ENCODE measurements around the gene USP5. TPM values are rescaled to one million over a fixed set of nuclear protein-coding genes. Genes with fewer than 3 reads are reported as not detected.

Gene USP5
- total RNA-seq, 1 experiment from 2014 or later, result 80.2 TPM

DNA sequence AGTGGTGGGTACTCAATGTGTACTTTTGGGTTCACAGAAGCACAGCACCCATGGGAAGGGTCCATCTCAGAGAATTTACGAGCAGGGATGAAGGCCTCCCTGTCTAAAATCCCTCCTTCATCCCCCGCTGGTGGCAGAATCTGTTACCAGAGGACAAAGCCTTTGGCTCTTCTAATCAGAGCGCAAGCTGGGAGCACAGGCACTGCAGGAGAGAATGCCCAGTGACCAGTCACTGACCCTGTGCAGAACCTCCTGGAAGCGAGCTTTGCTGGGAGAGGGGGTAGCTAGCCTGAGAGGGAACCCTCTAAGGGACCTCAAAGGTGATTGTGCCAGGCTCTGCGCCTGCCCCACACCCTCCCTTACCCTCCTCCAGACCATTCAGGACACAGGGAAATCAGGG is 31.8 kb upstream of the USP5 start:
- H3K36me3 Mint-ChIP-seq (ENCODE audit: insufficient read depth, unreplicated experiment), result no peaks in the 10 kb centered on the region
- TF ChIP-seq, protein P1, sequence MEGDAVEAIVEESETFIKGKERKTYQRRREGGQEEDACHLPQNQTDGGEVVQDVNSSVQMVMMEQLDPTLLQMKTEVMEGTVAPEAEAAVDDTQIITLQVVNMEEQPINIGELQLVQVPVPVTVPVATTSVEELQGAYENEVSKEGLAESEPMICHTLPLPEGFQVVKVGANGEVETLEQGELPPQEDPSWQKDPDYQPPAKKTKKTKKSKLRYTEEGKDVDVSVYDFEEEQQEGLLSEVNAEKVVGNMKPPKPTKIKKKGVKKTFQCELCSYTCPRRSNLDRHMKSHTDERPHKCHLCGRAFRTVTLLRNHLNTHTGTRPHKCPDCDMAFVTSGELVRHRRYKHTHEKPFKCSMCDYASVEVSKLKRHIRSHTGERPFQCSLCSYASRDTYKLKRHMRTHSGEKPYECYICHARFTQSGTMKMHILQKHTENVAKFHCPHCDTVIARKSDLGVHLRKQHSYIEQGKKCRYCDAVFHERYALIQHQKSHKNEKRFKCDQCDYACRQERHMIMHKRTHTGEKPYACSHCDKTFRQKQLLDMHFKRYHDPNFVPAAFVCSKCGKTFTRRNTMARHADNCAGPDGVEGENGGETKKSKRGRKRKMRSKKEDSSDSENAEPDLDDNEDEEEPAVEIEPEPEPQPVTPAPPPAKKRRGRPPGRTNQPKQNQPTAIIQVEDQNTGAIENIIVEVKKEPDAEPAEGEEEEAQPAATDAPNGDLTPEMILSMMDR (IDR thresholded peaks at IDR 0.05; ENCODE audit: unreplicated experiment), result no peak
- BruUV-seq (replicated peaks), result no TSS peak
- DNase-seq (ENCODE audit: unreplicated experiment), result no peak
- H3K27ac Mint-ChIP-seq (ENCODE audit: low read depth, unreplicated experiment), result no peak overlapping the region
- ChIA-PET CTCF (interaction anchor here (0.6 to 1.6 kb wide), 4 partner anchors 13 to 124 kb away, joined by 3 to 8 read pairs (median 4); no protein-coding TSS in a partner anchor), POLR2A (no interaction called here)
- no peak overlapping the region for H3K4me3 Mint-ChIP-seq (ENCODE audit: unreplicated experiment)
- no peaks in the 10 kb centered on the region for H3K9me3 Mint-ChIP-seq (ENCODE audit: unreplicated experiment)
- intact Hi-C loops (cut with micrococcal nuclease), result no loop called here
- H3K27me3 Mint-ChIP-seq (ENCODE audit: insufficient read depth, unreplicated experiment), result peaks cover 56% of the 10 kb centered on the region
- peaks cover 3% of the 10 kb centered on the region for H3K4me1 Mint-ChIP-seq (ENCODE audit: insufficient read depth, unreplicated experiment)

DNA sequence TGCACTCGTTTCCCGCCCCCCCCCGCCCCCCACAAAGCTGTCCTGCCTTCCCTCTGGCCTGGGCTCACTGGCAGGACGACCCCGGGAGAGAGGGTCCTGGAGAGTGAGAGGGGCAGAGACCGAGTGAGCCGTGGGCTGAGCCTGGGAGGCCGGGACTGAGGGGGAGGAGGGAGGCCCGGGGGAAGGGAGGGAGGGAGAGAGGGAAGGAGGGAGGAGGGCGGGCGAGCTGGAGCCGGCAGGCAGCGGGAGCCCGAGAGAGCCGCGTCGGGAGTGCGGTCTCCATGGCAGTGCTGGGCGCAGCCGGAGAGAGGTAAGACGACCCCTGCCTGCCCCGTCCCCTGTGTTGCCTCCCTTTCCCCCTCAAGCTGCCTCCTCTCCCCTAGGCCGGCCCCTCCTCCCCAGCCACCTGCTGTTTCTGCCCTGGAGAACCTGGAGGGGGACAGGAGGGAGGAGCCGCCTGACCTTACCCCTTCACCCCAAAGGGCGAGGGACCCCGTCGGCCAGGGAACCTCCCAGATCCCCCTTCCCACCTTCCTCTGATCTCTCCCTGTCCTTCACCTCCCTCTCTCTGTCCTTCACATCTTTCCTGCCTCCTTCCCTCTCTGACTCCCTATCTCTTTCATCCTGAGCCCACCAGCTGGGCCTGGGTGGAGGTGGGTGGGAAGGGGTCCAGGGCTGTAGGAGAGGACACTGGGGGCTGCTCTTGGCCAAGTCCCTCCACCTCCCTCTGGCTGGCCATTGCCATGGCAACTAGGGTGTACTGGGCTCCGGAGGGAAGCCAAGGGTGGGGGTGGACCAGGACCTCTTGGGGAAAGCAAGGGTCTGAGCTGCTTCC is 30.1 kb upstream of the USP5 start, which contains the start of gene GPR162:
GPR162 (plus strand) TSS at position 231 of the 835 bp plus-strand sequence. CDS start 2,078 bp downstream, outside the sequence.
- Mint-ChIP-seq H3K4me1 (ENCODE audit: insufficient read depth, unreplicated experiment) (peaks cover 9% of the 10 kb centered on the region), H3K27ac (ENCODE audit: low read depth, unreplicated experiment) (no peak within 1 kb of the TSS), H3K4me3 (ENCODE audit: unreplicated experiment) (no peak within 1 kb of the TSS), H3K27me3 (ENCODE audit: insufficient read depth, unreplicated experiment) (peaks cover 68% of the 10 kb centered on the region), H3K36me3 (ENCODE audit: insufficient read depth, unreplicated experiment) (no peaks in the 10 kb centered on the region), H3K9me3 (ENCODE audit: unreplicated experiment) (no peaks in the 10 kb centered on the region)
- DNase-seq (ENCODE audit: unreplicated experiment), result no peak
- intact Hi-C loops (cut with micrococcal nuclease), result no loop called here
- POLR2A ChIA-PET, result interaction anchor here (0.5 kb wide), 1 partner anchor 51 kb away, joined by 4 read pairs; the partner anchor contains the start of gene SPSB2
- no TSS peak for BruUV-seq (replicated peaks)
- CTCF ChIA-PET, result interaction anchor here (0.6 to 1.6 kb wide), 8 partner anchors 11 to 251 kb away, joined by 3 to 8 read pairs (median 3); partner anchors contain the start of gene MLF2
- TF ChIP-seq, protein P1 (IDR thresholded peaks at IDR 0.05; ENCODE audit: unreplicated experiment), result no peak

DNA sequence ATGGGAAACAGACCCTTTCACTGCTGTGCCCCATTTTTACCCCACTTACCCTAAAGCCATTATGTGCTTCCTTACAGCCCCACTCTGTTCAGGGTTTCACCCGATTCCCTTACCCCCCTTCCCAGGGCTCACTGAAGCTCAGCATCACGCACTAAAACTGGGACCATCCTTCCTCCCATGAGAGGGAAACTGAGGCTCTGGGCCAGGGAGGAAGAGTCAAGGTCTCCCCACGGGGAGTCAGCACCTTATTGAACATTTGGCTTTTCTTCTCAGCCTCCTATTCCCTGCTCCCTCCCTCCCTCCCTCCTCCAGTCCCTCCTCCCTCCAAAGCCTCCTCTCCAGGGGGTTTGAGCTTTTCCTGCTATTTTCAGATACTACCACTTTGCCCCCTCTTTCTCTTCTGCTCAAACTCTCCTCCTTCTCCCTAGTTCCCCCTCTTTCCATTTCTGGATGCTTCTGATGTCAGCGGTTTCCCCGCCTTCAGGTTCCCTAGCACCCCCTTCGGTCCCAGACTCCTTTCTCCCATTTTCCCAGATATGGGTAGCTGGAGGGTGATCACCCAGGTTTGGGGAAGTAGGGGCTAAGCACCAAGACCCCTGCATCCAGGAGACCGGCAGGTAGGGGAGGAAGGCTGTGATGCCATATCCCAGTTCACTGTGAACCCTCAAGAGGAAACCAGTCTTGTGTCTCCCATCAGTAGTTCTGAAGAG is 29.4 kb upstream of the USP5 start:
- no peaks in the 10 kb centered on the region for H3K9me3 Mint-ChIP-seq (ENCODE audit: unreplicated experiment)
- BruUV-seq (replicated peaks), result no TSS peak
- ChIA-PET POLR2A (no interaction called here), CTCF (interaction anchor here (0.6 to 1.4 kb wide), 6 partner anchors 11 to 90 kb away, joined by 3 to 4 read pairs (median 3); partner anchors contain the start of gene MLF2)
- TF ChIP-seq, protein P1 (IDR thresholded peaks at IDR 0.05; ENCODE audit: unreplicated experiment), result no peak
- H3K4me3 Mint-ChIP-seq (ENCODE audit: unreplicated experiment), result no peak overlapping the region
- peaks cover 76% of the 10 kb centered on the region for H3K27me3 Mint-ChIP-seq (ENCODE audit: insufficient read depth, unreplicated experiment)
- H3K36me3 Mint-ChIP-seq (ENCODE audit: insufficient read depth, unreplicated experiment), result no peaks in the 10 kb centered on the region
- intact Hi-C loops (cut with micrococcal nuclease), result no loop called here
- DNase-seq (ENCODE audit: unreplicated experiment), result no peak
- no peak overlapping the region for H3K27ac Mint-ChIP-seq (ENCODE audit: low read depth, unreplicated experiment)
- peaks cover 15% of the 10 kb centered on the region for H3K4me1 Mint-ChIP-seq (ENCODE audit: insufficient read depth, unreplicated experiment)

Measured in MCF 10A (cell line).